GM19467 (cell line): ENCODE measurements around the gene DPEP2.
"Not testable (repeated sequence)": the region's sequence is repeated elsewhere in the genome, so short reads cannot be mapped to it uniquely, and the experiment has no call there.

Experiments used
- ATAC-seq: cut with Tn5 transposase; IDR thresholded peaks from one replicate; pipeline ENCODE4 v1.9.1; 2021; ENCODE audit warnings: mild to moderate bottlenecking, moderate library complexity; ENCODE audit not compliant: unreplicated experiment

The DPEP2 gene

DNA sequence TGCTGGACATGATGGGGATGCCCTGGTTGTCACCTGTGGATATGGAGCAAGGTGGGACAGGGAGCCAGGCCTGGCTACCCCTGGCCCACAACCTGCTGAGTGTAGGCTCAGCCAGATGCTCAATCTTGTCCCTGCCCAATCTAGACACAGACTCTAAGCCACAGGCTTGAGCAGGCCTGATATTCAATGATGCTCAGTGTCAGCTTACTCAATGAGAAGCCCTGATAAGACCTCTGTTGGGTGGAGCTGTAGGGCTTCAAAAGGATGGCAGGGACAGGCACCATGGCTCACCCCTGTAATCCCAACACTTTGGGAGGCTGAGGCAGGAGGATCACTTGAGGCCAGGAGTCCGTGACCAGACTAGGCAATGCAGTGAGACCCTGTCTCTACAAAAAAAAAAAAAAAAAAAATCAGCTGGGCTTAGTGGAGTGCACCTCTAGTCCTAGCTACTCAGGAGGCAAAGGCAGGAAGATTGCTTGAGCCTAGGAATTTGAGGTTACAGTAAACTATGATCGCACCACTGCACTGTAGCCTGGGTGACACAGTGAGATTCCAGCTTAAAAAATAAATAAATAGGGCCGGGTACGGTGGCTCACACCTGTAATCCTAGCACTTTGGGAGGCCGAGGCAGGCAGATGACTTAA is 58.7 kb downstream of the DPEP2 start:
- ATAC-seq, result no peak

DNA sequence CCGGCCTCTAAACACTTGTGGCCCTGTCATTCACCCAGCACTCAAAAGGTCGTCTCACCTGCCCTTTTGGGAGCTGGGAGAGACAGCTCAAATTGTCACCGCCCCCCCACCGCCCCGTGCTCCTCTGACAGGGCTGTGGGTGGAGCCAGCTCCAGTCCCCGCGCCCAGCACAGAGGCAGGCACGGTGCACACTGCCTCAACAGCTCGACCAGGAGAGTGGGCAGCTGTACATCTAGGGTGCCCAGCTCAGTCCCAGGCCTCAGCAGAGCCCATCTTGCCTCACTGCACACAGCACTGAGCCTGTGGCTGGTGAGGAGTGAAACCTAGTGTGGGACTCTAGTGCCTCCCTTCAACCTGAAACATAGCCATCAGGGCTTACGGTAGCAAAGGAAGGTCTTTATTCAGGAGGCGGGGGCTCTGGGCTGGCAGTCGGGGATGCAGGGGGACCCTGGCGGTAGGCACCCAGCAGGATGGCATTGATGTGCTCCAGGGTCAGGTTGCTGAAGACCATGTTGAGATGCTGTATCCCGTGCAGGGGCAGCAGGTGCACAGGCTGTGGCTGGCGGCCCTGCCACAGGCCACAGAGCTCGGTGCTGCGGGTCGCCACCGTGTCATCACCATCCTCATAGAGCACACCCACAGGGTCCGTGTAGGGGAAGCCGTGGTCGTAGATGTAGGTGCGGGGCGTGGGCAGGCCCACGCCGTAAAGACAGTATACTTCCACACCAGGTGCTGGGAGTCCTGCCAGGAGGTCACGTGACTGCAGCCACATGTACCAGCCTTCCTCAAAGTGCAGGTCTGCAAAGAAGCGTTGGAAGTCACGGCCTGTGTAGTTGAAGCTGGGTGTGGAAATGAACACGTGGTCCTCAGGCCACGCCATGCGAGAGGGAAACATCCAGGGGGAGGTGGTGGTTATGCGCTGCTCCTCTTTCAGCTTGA is 59.5 kb downstream of the DPEP2 start:
- ATAC-seq, result no peak

DNA sequence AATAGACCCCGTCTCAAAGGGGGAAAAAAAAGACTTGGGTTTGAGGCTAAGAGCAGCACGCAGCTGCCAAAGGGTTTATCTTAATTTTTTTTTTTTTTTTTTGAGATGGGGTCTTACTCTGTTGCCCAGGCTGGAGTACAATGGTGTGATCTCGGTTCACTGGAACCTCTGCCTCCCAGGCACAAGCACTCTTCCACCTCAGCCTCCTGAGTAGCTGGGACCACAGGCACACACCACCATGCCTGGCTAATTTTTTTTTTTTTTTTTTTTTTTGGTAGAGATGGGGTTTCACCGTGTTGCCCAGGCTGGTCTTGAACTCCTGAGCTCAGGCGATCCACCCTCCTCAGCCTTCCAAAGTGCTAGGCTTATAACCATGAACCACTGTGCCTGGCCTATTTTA is 61.6 kb downstream of the DPEP2 start:
- ATAC-seq, result not testable (repeated sequence)
